RWPE1 (cell line): ENCODE data around the gene ROR1.

Experiments used
- CTCF ChIA-PET: fragments of 350-600 bp; sonication (Branson Sonifier 250); formaldehyde crosslinking; extraction: SDS; loops from one replicate; lab custom pipeline; 2021; lab: Yijun Ruan, JAX
- POLR2A ChIA-PET: fragments of 400-600 bp; formaldehyde crosslinking; extraction: SDS; loops from one replicate; lab custom pipeline; 2020; ENCODE audit warnings: antibody characterized with exemption; ENCODE audit not compliant: low non-redundant PET; lab: Yijun Ruan, JAX
- DNase-seq: peaks from one replicate; pipeline ENCODE4 v3.0.0; 2012; ENCODE audit warnings: low spot score
- H3K27ac ChIP-seq: fragments of 450-650 bp; 2 replicates; pipeline ENCODE4 v1.5.1; 2017
- CTCF ChIP-seq: fragments of 450-650 bp; conservative IDR thresholded peaks from 2 replicates; pipeline ENCODE4 v1.5.1; 2017; ENCODE audit warnings: low read depth, mild to moderate bottlenecking

ROR1 gene

GRCh38 chr1:63752176-63752575, 21.6 kb upstream of the ROR1 start:
- no peak for TF ChIP-seq CTCF
- POLR2A ChIA-PET, result no interaction called here
- CTCF ChIA-PET, result no interaction called here
- DNase-seq, result no peak
- no peak overlapping the region for H3K27ac ChIP-seq

DNA sequence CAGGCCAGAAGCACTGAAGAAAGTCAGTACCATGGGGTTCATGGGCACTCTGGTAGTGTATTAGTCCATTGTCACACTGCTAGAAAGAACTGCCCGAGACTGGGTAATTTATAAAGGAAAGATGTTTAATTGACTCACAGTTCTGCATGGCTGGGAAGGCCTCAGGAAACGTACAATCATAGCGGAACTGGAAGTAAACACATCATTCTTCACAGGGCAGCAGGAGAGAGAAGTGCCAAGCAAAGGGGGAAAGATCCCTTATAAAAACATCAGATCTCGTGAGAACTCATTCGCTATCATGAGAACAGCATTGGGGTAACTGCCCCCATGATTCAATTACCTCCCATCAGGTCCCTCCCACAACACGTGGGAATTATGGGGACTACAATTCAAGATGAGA, 20.2 kb upstream of the ROR1 start:
- DNase-seq, result no peak
- no peak overlapping the region for H3K27ac ChIP-seq
- ChIA-PET POLR2A (no interaction called here), CTCF (no interaction called here)
- TF ChIP-seq CTCF, result no peak

DNA sequence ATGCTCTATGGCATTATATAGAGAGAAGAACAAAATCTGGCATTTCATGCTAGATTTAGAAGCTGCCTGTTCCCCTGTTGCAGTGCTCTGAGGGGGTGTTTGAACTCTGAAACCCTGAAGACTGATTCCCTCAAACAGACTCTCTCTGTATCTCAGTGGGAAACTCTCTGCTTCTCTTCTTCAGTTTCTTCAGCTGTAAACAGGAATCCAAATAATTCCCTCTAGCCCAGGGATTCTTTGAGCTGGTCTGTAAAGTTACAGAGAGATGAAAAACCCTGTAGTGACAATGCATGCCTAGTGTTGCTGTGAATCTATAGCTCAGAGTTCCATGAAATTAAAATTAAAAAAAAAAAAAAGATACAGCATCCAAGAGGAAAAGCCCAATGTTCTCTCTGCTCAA, 17.0 kb upstream of the ROR1 start:
- no peak for DNase-seq
- ChIA-PET POLR2A (no interaction called here), CTCF (interaction anchor here (0.7 kb wide), 2 partner anchors 65 to 74 kb away, joined by 3 read pairs; no protein-coding TSS in a partner anchor)
- no peak overlapping the region for H3K27ac ChIP-seq
- TF ChIP-seq CTCF, result no peak

DNA sequence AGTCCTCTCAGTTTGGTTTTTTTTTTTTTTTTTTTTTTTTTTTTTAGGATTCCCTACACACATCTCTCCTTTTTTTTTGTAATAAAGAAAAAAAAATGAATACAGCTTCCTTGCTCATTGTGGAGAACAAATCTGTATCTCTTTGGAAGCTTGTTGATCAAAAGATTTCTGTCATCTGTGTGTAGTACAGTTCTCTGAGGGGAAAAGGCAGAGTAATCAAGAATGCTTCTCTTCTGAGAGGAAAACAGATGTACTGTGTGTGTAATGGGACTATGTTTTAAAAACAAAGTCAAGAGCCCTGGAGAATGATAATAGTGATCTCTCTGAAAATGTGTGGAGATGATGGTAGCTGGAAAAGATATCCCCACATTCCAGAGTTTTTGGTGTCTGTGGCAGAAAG, 16.5 kb upstream of the ROR1 start:
- no peak overlapping the region for H3K27ac ChIP-seq
- ChIA-PET CTCF (interaction anchor here (0.7 kb wide), 2 partner anchors 65 to 74 kb away, joined by 3 read pairs; no protein-coding TSS in a partner anchor), POLR2A (no interaction called here)
- no peak for DNase-seq
- no peak for TF ChIP-seq CTCF

- no peak overlapping the region for H3K27ac ChIP-seq
- ChIA-PET POLR2A (no interaction called here), CTCF (no interaction called here)
- no peak for TF ChIP-seq CTCF
- no peak for DNase-seq
Measured at GRCh38 chr1:63758791-63759190, 15.0 kb upstream of the ROR1 start.

DNA sequence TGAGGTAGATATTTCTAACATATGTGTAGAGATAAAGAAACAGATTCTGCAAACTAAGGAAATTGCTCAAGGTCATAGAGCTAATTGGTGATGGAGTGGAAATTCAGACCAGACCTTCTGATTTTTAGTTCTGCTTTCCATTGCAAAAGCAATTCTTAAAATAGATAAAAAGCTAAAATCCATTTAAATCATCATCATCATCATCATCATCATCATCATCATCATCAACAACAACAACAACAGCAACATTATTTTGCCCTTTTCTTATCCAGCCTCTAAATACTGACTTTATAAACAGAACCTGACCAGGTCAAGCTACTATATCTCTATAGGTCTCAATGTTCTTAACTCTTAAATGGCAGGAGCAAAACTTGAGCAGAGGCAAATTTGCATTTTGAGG, 14.0 kb upstream of the ROR1 start:
- no peak for DNase-seq
- no peak for TF ChIP-seq CTCF
- ChIA-PET POLR2A (no interaction called here), CTCF (no interaction called here)
- no peak overlapping the region for H3K27ac ChIP-seq

- CTCF ChIA-PET, result interaction anchor here (0.5 kb wide), 1 partner anchor 142 kb away, joined by 4 read pairs; no protein-coding TSS in a partner anchor
- no peak for DNase-seq
- no peak overlapping the region for H3K27ac ChIP-seq
- TF ChIP-seq CTCF, result no peak
- POLR2A ChIA-PET, result no interaction called here
Measured at GRCh38 chr1:63770381-63770780, 3.4 kb upstream of the ROR1 start.
